ENCODE results near the gene CDIP1. TPM values are rescaled to one million over a fixed set of nuclear protein-coding genes. Genes with fewer than 3 reads are reported as not detected.

CDIP1 gene
- total RNA-seq, 1 experiment from 2014 or later = 6.2 TPM

DNA sequence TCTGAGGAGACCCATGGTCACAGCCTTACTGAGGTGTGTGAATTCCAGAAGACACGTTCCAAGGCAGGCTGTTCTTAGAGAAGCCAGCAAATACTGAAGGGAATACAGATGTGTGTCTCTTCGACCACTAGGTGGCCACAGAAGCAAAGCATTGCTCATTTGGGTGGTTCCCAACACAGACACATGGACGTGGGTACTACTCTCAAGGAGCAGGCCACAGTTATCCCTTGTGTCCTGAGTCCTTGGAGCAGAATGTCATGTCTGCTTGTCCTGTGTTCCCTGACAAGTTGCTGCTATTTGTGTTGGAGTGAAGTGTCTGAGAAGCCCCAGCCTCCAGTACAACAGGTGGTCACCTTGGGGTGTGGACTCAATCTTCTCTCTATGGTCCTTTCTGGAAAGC lies 32.1 kb downstream of the CDIP1 start:
- Mint-ChIP-seq H3K4me3 (ENCODE audit: low read depth, unreplicated experiment) (no peak overlapping the region), H3K4me1 (ENCODE audit: low read depth, unreplicated experiment) (peaks cover 4% of the 10 kb centered on the region), H3K36me3 (ENCODE audit: insufficient read depth, unreplicated experiment) (peaks cover 57% of the 10 kb centered on the region), H3K27ac (ENCODE audit: unreplicated experiment) (no peak overlapping the region), H3K27me3 (ENCODE audit: unreplicated experiment) (no peaks in the 10 kb centered on the region), H3K9me3 (ENCODE audit: low read depth, unreplicated experiment) (no peaks in the 10 kb centered on the region)
- no TSS peak for BruUV-seq (replicated peaks)
- peak; percentile 61 for DNase-seq
- CTCF ChIA-PET = interaction anchor here (0.8 to 2.3 kb wide), 3 partner anchors 18 to 44 kb away, joined by 5 to 8 read pairs (median 5); no protein-coding TSS in a partner anchor
- intact Hi-C loops (cut with micrococcal nuclease; ENCODE audit: unreplicated experiment) = no loop called here
- TF ChIP-seq, protein P1, sequence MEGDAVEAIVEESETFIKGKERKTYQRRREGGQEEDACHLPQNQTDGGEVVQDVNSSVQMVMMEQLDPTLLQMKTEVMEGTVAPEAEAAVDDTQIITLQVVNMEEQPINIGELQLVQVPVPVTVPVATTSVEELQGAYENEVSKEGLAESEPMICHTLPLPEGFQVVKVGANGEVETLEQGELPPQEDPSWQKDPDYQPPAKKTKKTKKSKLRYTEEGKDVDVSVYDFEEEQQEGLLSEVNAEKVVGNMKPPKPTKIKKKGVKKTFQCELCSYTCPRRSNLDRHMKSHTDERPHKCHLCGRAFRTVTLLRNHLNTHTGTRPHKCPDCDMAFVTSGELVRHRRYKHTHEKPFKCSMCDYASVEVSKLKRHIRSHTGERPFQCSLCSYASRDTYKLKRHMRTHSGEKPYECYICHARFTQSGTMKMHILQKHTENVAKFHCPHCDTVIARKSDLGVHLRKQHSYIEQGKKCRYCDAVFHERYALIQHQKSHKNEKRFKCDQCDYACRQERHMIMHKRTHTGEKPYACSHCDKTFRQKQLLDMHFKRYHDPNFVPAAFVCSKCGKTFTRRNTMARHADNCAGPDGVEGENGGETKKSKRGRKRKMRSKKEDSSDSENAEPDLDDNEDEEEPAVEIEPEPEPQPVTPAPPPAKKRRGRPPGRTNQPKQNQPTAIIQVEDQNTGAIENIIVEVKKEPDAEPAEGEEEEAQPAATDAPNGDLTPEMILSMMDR (IDR thresholded peaks at IDR 0.05; ENCODE audit: unreplicated experiment) = peak; percentile 87

DNA sequence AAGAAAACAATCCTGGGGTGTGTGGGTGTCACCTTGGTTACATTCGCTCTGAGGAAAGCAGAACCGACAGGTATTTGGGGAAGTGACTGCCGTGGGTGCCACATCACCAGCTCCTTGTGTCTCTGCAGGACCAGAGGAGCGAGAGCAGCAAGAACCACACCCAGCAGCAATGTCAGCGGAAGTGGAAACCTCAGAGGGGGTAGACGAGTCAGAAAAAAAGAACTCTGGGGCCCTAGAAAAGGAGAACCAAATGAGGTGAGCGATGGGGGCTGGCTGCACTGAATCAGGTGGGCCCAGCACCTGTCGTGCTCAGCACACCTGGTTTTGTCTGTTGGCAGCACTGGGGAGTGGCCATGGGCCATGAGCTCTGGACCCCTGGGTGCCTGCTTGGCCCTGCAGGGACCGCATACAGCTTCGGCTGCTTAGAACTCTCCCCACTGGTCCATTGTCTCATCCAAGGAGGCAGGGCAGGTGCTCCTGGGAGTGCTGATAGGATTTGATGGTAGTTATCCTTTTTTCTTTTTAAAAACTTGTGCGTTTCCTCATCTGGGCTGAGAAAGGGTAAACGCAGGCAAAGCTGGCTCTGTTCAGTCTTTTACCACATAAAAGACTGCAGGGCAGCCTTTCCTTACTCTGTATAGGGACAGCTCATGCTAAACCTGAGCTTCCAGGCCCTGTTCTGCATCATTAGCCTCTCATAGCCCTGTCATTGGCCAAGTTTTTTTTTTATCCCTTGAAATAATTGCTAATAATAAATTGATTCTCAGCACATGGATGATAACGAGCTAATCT lies 33.0 kb downstream of the CDIP1 start:
- H3K36me3 Mint-ChIP-seq (ENCODE audit: insufficient read depth, unreplicated experiment) = peaks cover 49% of the 10 kb centered on the region
- BruUV-seq (replicated peaks) = no TSS peak
- DNase-seq = no peak
- H3K4me3 Mint-ChIP-seq (ENCODE audit: low read depth, unreplicated experiment) = no peak overlapping the region
- H3K27ac Mint-ChIP-seq (ENCODE audit: unreplicated experiment) = no peak overlapping the region
- CTCF ChIA-PET = interaction anchor here (0.7 to 2.3 kb wide), 2 partner anchors 43 to 357 kb away, joined by 3 to 8 read pairs; no protein-coding TSS in a partner anchor
- no peaks in the 10 kb centered on the region for H3K9me3 Mint-ChIP-seq (ENCODE audit: low read depth, unreplicated experiment)
- no peaks in the 10 kb centered on the region for H3K27me3 Mint-ChIP-seq (ENCODE audit: unreplicated experiment)
- peaks cover 13% of the 10 kb centered on the region for H3K4me1 Mint-ChIP-seq (ENCODE audit: low read depth, unreplicated experiment)
- intact Hi-C loops (cut with micrococcal nuclease; ENCODE audit: unreplicated experiment) = no loop called here
- TF ChIP-seq, protein P1 (IDR thresholded peaks at IDR 0.05; ENCODE audit: unreplicated experiment) = no peak

DNA sequence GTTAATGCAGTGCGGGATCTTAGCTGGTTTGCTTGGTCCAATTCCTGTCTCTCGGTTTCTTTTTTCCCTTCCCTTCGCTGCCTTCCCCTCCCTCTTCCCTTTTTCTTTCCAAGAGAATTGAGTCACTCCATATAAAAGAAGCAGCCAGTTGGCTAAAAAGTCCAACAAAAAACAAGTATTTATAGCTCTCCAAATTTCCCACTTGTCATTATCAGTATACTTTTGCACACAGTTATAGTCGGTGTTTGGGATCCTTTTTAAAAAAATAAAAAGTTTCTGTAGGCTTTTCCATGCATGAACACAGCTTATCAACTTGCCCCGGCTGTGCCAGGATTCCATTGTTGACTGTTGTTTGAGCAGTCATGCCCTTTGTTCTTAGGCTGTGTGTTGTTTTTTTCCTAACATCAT lies 37.5 kb downstream of the CDIP1 start:
- CTCF ChIA-PET = interaction anchor here (0.7 to 1.5 kb wide), 5 partner anchors 10 to 132 kb away, joined by 3 to 4 read pairs (median 3); no protein-coding TSS in a partner anchor
- Mint-ChIP-seq H3K27ac (ENCODE audit: unreplicated experiment) (no peak overlapping the region), H3K4me3 (ENCODE audit: low read depth, unreplicated experiment) (no peak overlapping the region), H3K9me3 (ENCODE audit: low read depth, unreplicated experiment) (no peaks in the 10 kb centered on the region), H3K4me1 (ENCODE audit: low read depth, unreplicated experiment) (peaks cover 56% of the 10 kb centered on the region), H3K27me3 (ENCODE audit: unreplicated experiment) (no peaks in the 10 kb centered on the region), H3K36me3 (ENCODE audit: insufficient read depth, unreplicated experiment) (peaks cover 24% of the 10 kb centered on the region)
- no peak for DNase-seq
- TF ChIP-seq, protein P1 (IDR thresholded peaks at IDR 0.05; ENCODE audit: unreplicated experiment) = no peak
- intact Hi-C loops (cut with micrococcal nuclease; ENCODE audit: unreplicated experiment) = no loop called here
- BruUV-seq (replicated peaks) = no TSS peak

DNA sequence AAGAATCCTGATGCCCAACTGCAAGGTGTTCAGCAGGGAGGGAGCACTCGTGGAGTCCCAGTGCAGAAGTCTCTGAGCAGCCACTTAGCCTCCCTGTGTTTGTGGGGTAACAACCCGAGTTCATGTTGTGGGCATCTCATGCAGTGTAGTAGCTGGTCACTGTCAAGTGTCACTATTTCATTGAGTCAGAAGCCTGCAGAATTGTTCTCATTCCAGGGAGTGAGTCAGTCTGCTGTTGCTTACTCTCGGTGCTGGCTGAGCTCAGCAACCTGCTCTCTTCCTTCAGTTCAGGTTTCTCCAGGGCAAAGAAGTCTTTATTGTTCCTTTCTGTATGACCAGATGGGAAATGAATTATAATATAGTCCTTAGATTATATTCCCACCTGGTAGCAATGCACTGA lies 38.3 kb downstream of the CDIP1 start:
- H3K27ac Mint-ChIP-seq (ENCODE audit: unreplicated experiment) = no peak overlapping the region
- DNase-seq = peak; percentile 32
- H3K36me3 Mint-ChIP-seq (ENCODE audit: insufficient read depth, unreplicated experiment) = peaks cover 24% of the 10 kb centered on the region
- no peak overlapping the region for H3K4me3 Mint-ChIP-seq (ENCODE audit: low read depth, unreplicated experiment)
- CTCF ChIA-PET = interaction anchor here (0.6 to 1.5 kb wide), 11 partner anchors 9 to 85 kb away, joined by 3 to 6 read pairs (median 4); partner anchors contain the start of gene HMOX2
- H3K9me3 Mint-ChIP-seq (ENCODE audit: low read depth, unreplicated experiment) = no peaks in the 10 kb centered on the region
- H3K27me3 Mint-ChIP-seq (ENCODE audit: unreplicated experiment) = no peaks in the 10 kb centered on the region
- BruUV-seq (replicated peaks) = no TSS peak
- intact Hi-C loops (cut with micrococcal nuclease; ENCODE audit: unreplicated experiment) = no loop called here
- TF ChIP-seq, protein P1 (IDR thresholded peaks at IDR 0.05; ENCODE audit: unreplicated experiment) = no peak
- peaks cover 64% of the 10 kb centered on the region for H3K4me1 Mint-ChIP-seq (ENCODE audit: low read depth, unreplicated experiment)

Measured in Calu3 (cell line).